ENCODE results near the gene MKS1. TPM values are rescaled to one million over a fixed set of nuclear protein-coding genes. Genes with fewer than 3 reads are reported as not detected.

The MKS1 gene
- total RNA-seq, 1 experiment from 2014 or later, result 24.8 TPM

GRCh38 chr17:58235821-58236220 lies 16.8 kb upstream of the MKS1 start:
- Histone ChIP-seq H4K20me1 (ENCODE audit: control insufficient read depth, insufficient read depth, insufficient read length) (no peaks in the 10 kb centered on the region), H2AK5ac (ENCODE audit: insufficient read length, low read length) (no peak overlapping the region), H2BK15ac (ENCODE audit: low read depth, low read length) (no peak overlapping the region), H2BK120ac (ENCODE audit: low read depth, low read length, poor library complexity, severe bottlenecking) (no peak overlapping the region), H2AFZ (ENCODE audit: low read length) (no peak overlapping the region), H2BK20ac (ENCODE audit: low read depth, low read length, poor library complexity, severe bottlenecking) (no peak overlapping the region), H3K14ac (ENCODE audit: insufficient read depth, low read length) (no peak overlapping the region), H3K4me2 (ENCODE audit: insufficient read depth, insufficient read length, low read length) (no peak overlapping the region), H3K9me3 (ENCODE audit: control insufficient read depth, low read depth, low read length) (no peaks in the 10 kb centered on the region), H3T11ph (ENCODE audit: low read length) (no peak overlapping the region), H3K27me3 (ENCODE audit: insufficient read depth, low read length) (0 out of 2 replicates have a peak, but pooled peaks cover 2% of the 10 kb centered on the region), H3K79me2 (ENCODE audit: insufficient read depth, low read length) (no peaks in the 10 kb centered on the region), H3K23me2 (ENCODE audit: insufficient read length, low read depth, low read length, poor library complexity, severe bottlenecking) (no peaks in the 10 kb centered on the region), H4K8ac (replicated peaks; ENCODE audit: insufficient read length, low read depth, low read length) (no peak overlapping the region), H2BK5ac (ENCODE audit: insufficient read length, low read length) (no peak overlapping the region), H2BK12ac (ENCODE audit: insufficient read length, low read depth, low read length) (no peak overlapping the region), H3K4me1 (ENCODE audit: insufficient read depth, low read length) (no peaks in the 10 kb centered on the region), H3K23ac (ENCODE audit: insufficient read length, low read depth, low read length) (no peak overlapping the region), H4K5ac (ENCODE audit: insufficient read length, low read depth, low read length) (no peak overlapping the region), H3K4ac (ENCODE audit: low read depth, low read length) (no peak overlapping the region), H3K18ac (ENCODE audit: insufficient read length, low read depth, low read length) (no peak overlapping the region), H3K27ac (ENCODE audit: insufficient read length, low read depth, low read length) (no peak overlapping the region), H3K56ac (ENCODE audit: insufficient read length, low read depth, low read length) (no peak overlapping the region), H3K79me1 (ENCODE audit: insufficient read depth, low read depth, low read length, poor library complexity, severe bottlenecking) (no peaks in the 10 kb centered on the region), H4K91ac (ENCODE audit: insufficient read length, low read depth, low read length) (no peak overlapping the region), H3K9ac (ENCODE audit: extremely low read depth, insufficient read length, low read length) (no peak overlapping the region)
- Mint-ChIP-seq H3K27ac (no peak overlapping the region), H3K36me3 (ENCODE audit: insufficient read depth in 1 of 3, low read depth in 3 of 3) (no peaks in the 10 kb centered on the region), H3K4me3 (no peak overlapping the region), H3K9me3 (no peaks in the 10 kb centered on the region), H3K4me1 (peaks cover 5 to 6% of the 10 kb centered on the region in 2 experiments; a peak in 3 of 4 replicates), H3K27me3 (ENCODE audit: low read depth) (peaks cover 74% of the 10 kb centered on the region)
- WGBS (ENCODE audit: extremely low coverage, insufficient read length, low lambda C conversion rate), result no CpG with 5 or more reads among the region's 1 CpG
- DNase-seq, result no peak
- no peak for TF ChIP-seq CTCF (conservative IDR thresholded peaks at IDR 0.05)
